ENCODE data around the gene ANKLE2.

- no peak for TF ChIP-seq CTCF (IDR thresholded peaks at IDR 0.05)
- no peak for TF ChIP-seq POLR2A (IDR thresholded peaks at IDR 0.05)
These were observed 22.4 kb upstream of the ANKLE2 start for GRCh38 chr12:132783917-132784531.

Data from testis (tissue), 2 donors.